T-helper 2 cell treated with Interferon-gamma antibody and Interleukin-4, amounts not matched to agents 5 μg/mL and 100 μg/mL, for 36 hours (primary cell): ENCODE data around the gene MACROH2A1.

Source experiments
- DNase-seq: peaks from one replicate; pipeline ENCODE4 v3.0.0; 2021; ENCODE audit warnings: low spot score
- H3K27ac Mint-ChIP-seq: one replicate; pipeline ENCODE4 v1.8.0; 2021; ENCODE audit warnings: mild to moderate bottlenecking, mixed read lengths
- H3K27me3 Mint-ChIP-seq: one replicate; pipeline ENCODE4 v1.8.0; 2021; ENCODE audit warnings: low read depth, mixed read lengths
- H3K36me3 Mint-ChIP-seq: one replicate; pipeline ENCODE4 v1.8.0; 2021; ENCODE audit warnings: low read depth, mixed read lengths
- H3K4me1 Mint-ChIP-seq: one replicate; pipeline ENCODE4 v1.8.0; 2021; ENCODE audit warnings: low read depth, mixed read lengths
- H3K4me3 Mint-ChIP-seq: one replicate; pipeline ENCODE4 v1.8.0; 2022; ENCODE audit warnings: mild to moderate bottlenecking, moderate library complexity, mixed read lengths
- H3K9me3 Mint-ChIP-seq: one replicate; pipeline ENCODE4 v1.8.0; 2021; ENCODE audit warnings: mixed read lengths

Gene MACROH2A1

GRCh38 chr5:135353952-135354721, 44.9 kb downstream of the MACROH2A1 start:
- H3K4me3 Mint-ChIP-seq: no peak overlapping the region
- DNase-seq: no peak

GRCh38 chr5:135350536-135350935, 48.5 kb downstream of the MACROH2A1 start:
- H3K27ac Mint-ChIP-seq: no peak overlapping the region
- no peak overlapping the region for H3K4me3 Mint-ChIP-seq
- no peaks in the 10 kb centered on the region for H3K4me1 Mint-ChIP-seq
- H3K36me3 Mint-ChIP-seq: peaks cover 46% of the 10 kb centered on the region
- H3K27me3 Mint-ChIP-seq: no peaks in the 10 kb centered on the region
- no peaks in the 10 kb centered on the region for H3K9me3 Mint-ChIP-seq
- no peak for DNase-seq

More at GRCh38 chr5:135353952-135354721, 44.9 kb downstream of the MACROH2A1 start:
- H3K27me3 Mint-ChIP-seq: no peaks in the 10 kb centered on the region
- peak overlapping the region; percentile 65 for H3K27ac Mint-ChIP-seq
- H3K4me1 Mint-ChIP-seq: peaks cover 2% of the 10 kb centered on the region
- H3K36me3 Mint-ChIP-seq: peaks cover 55% of the 10 kb centered on the region
- no peaks in the 10 kb centered on the region for H3K9me3 Mint-ChIP-seq

- DNase-seq: no peak
- no peaks in the 10 kb centered on the region for H3K9me3 Mint-ChIP-seq
- H3K27me3 Mint-ChIP-seq: no peaks in the 10 kb centered on the region
- peaks cover 48% of the 10 kb centered on the region for H3K36me3 Mint-ChIP-seq
- H3K27ac Mint-ChIP-seq: no peak overlapping the region
- H3K4me3 Mint-ChIP-seq: no peak overlapping the region
- no peaks in the 10 kb centered on the region for H3K4me1 Mint-ChIP-seq
Measured at GRCh38 chr5:135349886-135350285, 49.1 kb downstream of the MACROH2A1 start.

GRCh38 chr5:135349451-135349850, 49.6 kb downstream of the MACROH2A1 start:
- H3K4me1 Mint-ChIP-seq: no peaks in the 10 kb centered on the region
- H3K27me3 Mint-ChIP-seq: no peaks in the 10 kb centered on the region
- no peak overlapping the region for H3K4me3 Mint-ChIP-seq
- H3K36me3 Mint-ChIP-seq: peaks cover 47% of the 10 kb centered on the region
- DNase-seq: no peak
- H3K27ac Mint-ChIP-seq: no peak overlapping the region
- no peaks in the 10 kb centered on the region for H3K9me3 Mint-ChIP-seq

GRCh38 chr5:135348918-135349317, 50.1 kb downstream of the MACROH2A1 start:
- no peak overlapping the region for H3K4me3 Mint-ChIP-seq
- DNase-seq: no peak
- no peaks in the 10 kb centered on the region for H3K4me1 Mint-ChIP-seq
- H3K36me3 Mint-ChIP-seq: peaks cover 47% of the 10 kb centered on the region
- no peak overlapping the region for H3K27ac Mint-ChIP-seq
- no peaks in the 10 kb centered on the region for H3K27me3 Mint-ChIP-seq
- no peaks in the 10 kb centered on the region for H3K9me3 Mint-ChIP-seq

GRCh38 chr5:135347392-135347791, 51.6 kb downstream of the MACROH2A1 start:
- DNase-seq: no peak
- H3K27me3 Mint-ChIP-seq: no peaks in the 10 kb centered on the region
- H3K27ac Mint-ChIP-seq: no peak overlapping the region
- peaks cover 55% of the 10 kb centered on the region for H3K36me3 Mint-ChIP-seq
- no peaks in the 10 kb centered on the region for H3K4me1 Mint-ChIP-seq
- H3K9me3 Mint-ChIP-seq: no peaks in the 10 kb centered on the region
- no peak overlapping the region for H3K4me3 Mint-ChIP-seq

GRCh38 chr5:135345956-135346731, 52.9 kb downstream of the MACROH2A1 start:
- Mint-ChIP-seq H3K4me3 (no peak overlapping the region), H3K36me3 (peaks cover 56% of the 10 kb centered on the region), H3K27ac (no peak overlapping the region), H3K27me3 (no peaks in the 10 kb centered on the region), H3K4me1 (no peaks in the 10 kb centered on the region), H3K9me3 (no peaks in the 10 kb centered on the region)
- DNase-seq: no peak

- DNase-seq: no peak
- Mint-ChIP-seq H3K27me3 (no peaks in the 10 kb centered on the region), H3K36me3 (peaks cover 47% of the 10 kb centered on the region), H3K4me3 (no peak overlapping the region), H3K4me1 (no peaks in the 10 kb centered on the region), H3K9me3 (no peaks in the 10 kb centered on the region), H3K27ac (no peak overlapping the region)
Measured at GRCh38 chr5:135344349-135344748, 54.7 kb downstream of the MACROH2A1 start.

GRCh38 chr5:135343413-135343812, 55.6 kb downstream of the MACROH2A1 start:
- no peaks in the 10 kb centered on the region for H3K27me3 Mint-ChIP-seq
- no peaks in the 10 kb centered on the region for H3K4me1 Mint-ChIP-seq
- DNase-seq: no peak
- H3K36me3 Mint-ChIP-seq: peaks cover 50% of the 10 kb centered on the region
- H3K27ac Mint-ChIP-seq: no peak overlapping the region
- no peaks in the 10 kb centered on the region for H3K9me3 Mint-ChIP-seq
- no peak overlapping the region for H3K4me3 Mint-ChIP-seq

- Mint-ChIP-seq H3K36me3 (peaks cover 52% of the 10 kb centered on the region), H3K27me3 (no peaks in the 10 kb centered on the region), H3K9me3 (no peaks in the 10 kb centered on the region), H3K27ac (no peak overlapping the region), H3K4me3 (no peak overlapping the region), H3K4me1 (no peaks in the 10 kb centered on the region)
- DNase-seq: no peak
Measured at GRCh38 chr5:135342551-135342875, 56.5 kb downstream of the MACROH2A1 start.

GRCh38 chr5:135341696-135342550, 57.1 kb downstream of the MACROH2A1 start:
- peaks cover 52% of the 10 kb centered on the region for H3K36me3 Mint-ChIP-seq
- H3K4me3 Mint-ChIP-seq: no peak overlapping the region
- peak overlapping the region; percentile 26 for H3K27ac Mint-ChIP-seq
- no peaks in the 10 kb centered on the region for H3K27me3 Mint-ChIP-seq
- no peak for DNase-seq
- no peaks in the 10 kb centered on the region for H3K4me1 Mint-ChIP-seq
- no peaks in the 10 kb centered on the region for H3K9me3 Mint-ChIP-seq

GRCh38 chr5:135341016-135341666, 57.9 kb downstream of the MACROH2A1 start:
- Mint-ChIP-seq H3K36me3 (peaks cover 55% of the 10 kb centered on the region), H3K4me1 (no peaks in the 10 kb centered on the region), H3K4me3 (no peak overlapping the region), H3K27me3 (no peaks in the 10 kb centered on the region), H3K9me3 (no peaks in the 10 kb centered on the region), H3K27ac (peak overlapping the region; percentile 26)
- no peak for DNase-seq

- H3K4me1 Mint-ChIP-seq: no peaks in the 10 kb centered on the region
- no peak for DNase-seq
- H3K27me3 Mint-ChIP-seq: no peaks in the 10 kb centered on the region
- no peak overlapping the region for H3K4me3 Mint-ChIP-seq
- H3K27ac Mint-ChIP-seq: no peak overlapping the region
- H3K9me3 Mint-ChIP-seq: no peaks in the 10 kb centered on the region
- peaks cover 50% of the 10 kb centered on the region for H3K36me3 Mint-ChIP-seq
Measured at GRCh38 chr5:135340568-135340967, 58.5 kb downstream of the MACROH2A1 start.
